H4 (cell line): ENCODE data around the gene COX7B2. TPM values are rescaled to one million over a fixed set of nuclear protein-coding genes. Genes with fewer than 3 reads are reported as not detected.

Source experiments
- DNase-seq: peaks from one replicate; pipeline ENCODE4 v3.0.0-alpha.2; 2015; ENCODE audit warnings: low spot score
- total RNA-seq: library from RNA; depleted of rRNA; stranded (reverse); fragments of >200 nt; shearing (Covaris generic); gene quantifications from 2 replicates; pipeline ENCODE4 v1.2.3, GENCODE V29; 2014; rRNA removed

Gene COX7B2, protein sequence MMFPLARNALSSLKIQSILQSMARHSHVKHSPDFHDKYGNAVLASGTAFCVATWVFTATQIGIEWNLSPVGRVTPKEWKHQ
- not detected in 2 replicates for total RNA-seq

DNA sequence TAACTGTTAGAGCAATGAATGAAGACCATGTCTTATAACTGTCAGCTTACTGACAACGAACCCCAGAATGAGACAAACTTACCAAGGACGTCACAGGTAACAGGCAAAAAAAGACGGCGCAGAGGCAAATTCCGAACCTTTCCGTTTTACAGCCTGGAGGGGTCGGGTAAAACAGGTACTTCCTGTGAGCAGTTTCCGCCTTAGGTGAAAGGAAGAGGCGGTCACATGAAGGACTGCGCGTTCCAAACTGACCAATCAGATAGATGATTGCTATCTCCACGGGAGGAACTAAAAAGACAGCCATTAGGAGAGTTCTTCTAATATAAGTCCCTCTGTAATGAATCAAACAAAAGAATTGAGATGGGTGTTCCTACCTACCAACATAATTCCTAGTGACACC, at the start of gene COX7B2:
Gene COX7B2 (minus strand): TSS at position 168 of the 400 bp plus-strand sequence. CDS start 174,053 bp downstream, outside the sequence.
- DNase-seq: no peak

DNA sequence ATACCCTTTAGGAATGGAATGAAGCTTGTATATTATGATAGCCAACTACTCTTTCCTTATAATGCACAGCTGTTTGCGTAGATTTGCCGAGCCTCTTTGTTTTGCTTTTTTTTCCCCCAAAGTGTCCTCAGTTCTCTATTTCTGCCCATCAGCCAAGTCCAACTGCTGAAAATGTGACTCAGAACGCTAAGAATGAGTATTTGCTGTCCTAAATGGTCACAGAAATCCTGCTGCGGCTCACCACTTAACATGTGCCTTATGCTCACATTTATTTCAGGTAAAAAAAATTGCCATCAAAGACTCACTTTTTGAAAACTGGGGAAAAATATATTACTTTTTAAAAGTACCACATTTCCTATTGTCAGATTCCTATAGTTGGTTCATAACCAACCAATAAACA, 47.4 kb upstream of the COX7B2 start:
- DNase-seq: no peak

DNA sequence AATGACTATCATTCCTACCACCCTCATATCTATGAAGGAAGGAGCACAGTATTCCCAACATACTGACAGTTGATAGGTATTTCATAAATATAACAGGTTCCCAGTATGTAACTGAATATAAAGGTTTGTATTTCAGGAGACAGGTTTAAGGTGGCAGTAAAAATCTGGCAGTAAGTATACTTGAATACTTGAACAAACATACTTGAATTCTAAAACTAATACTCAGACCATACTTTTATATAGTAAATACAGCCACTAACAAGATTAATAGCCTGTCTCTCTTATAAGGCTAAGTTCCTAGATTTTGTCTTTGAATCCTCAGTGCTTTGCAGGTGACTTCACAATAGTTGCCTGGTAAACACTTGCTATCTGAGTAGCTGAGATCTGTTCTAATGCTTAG, 46.6 kb upstream of the COX7B2 start:
- no peak for DNase-seq

DNA sequence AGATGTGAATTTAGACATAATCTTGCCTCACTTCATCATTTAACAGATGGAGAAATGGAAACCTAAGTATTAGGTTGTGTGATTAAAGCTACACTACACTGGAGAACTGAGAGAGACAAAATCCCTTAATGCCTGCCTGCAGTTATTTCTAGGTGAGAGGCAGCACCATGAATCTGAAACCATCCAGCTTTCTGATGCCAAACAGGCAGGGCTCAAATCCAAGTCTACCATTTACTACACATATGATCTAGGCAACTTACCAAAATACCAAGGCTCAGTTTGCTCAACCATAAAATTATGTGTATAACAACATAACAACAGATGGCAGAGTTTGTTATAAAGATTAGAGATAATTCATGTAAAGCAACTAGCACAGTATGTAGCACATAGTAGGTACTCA, 45.6 kb upstream of the COX7B2 start:
- DNase-seq: no peak

DNA sequence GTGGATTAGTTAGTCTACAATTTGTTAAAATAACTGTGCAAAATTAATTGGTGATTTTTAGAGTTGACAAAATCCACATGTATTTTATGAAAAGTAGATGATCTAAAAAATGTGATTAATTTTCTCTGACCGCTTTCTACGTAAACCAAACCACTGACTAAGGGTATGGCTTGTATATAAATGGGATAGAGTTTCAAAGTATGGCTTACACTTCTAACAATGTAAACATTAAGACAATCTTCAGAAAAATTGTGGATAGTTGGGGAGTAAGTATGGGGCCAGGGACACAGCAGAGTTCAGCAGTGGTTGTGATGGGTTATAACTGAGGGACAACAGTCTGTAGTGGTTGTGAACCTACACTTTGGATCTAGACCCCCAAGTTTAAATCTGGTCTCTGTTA, 44.5 kb upstream of the COX7B2 start:
- DNase-seq: no peak

DNA sequence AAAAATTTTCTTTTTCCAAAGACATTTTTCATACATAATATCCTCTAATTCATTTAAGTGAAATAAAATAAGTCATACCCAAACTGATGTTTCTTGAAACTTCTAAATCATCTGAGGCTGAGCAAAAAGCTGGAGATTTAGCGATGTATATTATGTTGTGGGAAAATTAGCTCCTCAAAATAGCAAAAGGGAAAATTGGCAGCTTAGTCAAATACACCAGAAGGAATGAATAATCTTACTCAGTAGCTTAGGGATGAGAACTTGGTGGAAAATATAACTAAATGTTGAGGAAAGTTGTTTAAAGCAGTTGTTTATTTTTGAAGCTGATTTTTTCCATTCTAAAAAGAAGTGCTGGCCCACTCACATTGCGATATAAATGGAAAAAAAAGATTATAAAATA, 43.4 kb upstream of the COX7B2 start:
- DNase-seq: no peak

DNA sequence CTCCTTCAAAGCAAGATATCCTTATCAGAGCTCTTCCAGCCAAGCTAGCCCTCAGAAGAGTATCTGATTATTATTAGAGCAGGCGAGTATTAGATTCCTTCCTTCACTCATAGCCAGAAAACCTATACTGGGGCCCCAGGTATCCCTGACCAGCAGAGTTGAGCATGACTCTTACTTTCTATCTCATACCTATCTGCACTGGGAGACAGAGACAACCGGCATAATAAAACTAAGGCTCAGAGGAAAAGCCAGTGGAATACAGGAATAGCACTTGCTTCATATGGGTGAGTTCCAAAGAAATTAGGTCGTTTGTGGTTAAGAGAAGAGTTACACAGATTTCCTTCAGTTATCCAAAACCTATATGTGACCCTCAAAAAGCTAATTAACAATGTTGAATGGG, 41.8 kb upstream of the COX7B2 start:
- DNase-seq: no peak

DNA sequence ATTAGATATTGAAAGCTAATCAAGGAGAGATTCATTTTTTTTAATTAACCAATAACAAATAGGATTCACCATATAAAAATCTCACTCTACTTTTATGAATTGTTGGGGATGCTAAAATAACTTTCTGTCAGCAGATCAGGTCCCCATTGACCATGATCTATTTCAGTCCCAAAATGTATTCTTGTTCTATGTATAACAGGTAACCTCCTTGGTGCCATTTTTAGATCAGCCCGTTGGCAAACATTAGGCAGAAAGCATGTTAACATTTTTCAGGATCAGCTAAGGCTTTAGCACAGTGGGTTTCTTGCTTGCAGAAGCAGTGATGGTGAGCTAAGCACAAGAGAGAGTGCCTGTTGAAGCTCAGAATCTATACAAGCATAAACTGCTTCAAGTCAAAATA, 40.8 kb upstream of the COX7B2 start:
- DNase-seq: no peak

DNA sequence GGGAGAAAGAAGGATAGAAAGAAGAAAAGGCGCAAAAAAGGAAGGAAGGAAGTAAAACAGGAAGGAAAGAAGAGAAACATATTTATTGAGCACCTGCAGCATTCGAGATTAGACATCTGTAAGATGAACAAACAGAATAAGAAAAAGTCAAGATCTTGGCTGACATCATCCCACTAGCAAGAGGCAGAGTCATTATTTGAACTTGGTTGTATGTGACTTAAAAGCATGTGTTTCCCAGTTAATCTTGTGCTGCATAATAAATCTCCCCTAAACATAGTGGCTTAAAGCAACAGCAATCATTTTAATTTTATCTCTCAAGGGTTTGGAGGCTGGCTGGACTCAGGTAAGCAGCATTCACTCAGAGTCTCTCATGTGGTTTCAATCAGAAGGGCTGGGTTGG, 38.5 kb upstream of the COX7B2 start:
- DNase-seq: no peak

DNA sequence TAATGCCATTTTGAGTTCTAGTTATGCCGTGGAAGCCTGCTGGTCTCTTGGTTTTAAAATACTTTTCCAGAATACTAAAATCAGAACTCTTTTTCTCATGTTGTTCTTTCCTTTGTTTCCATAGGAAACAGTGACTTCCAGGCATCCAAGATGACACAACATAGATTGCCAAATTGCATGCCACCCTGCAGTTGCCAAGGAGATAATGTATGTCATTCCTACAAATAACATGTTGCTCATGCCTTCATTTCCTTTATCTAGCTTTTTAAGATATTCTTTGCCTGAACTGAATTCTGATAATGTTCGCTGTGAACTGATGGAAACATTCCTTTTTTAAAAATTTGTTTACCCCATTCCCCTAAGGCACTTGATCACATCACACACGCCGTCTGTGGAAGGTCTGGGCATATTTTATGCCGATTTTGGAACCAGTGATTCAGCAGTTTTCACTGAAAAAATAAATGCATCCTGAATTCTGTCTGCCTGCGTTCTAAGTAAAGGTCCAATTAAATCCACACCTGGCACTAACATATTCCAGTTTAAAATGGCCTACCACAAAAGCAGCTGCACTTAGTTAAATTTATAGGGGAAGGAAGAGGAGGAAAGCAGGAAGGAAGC, 38.0 kb upstream of the COX7B2 start:
- peak; percentile 41 for DNase-seq

DNA sequence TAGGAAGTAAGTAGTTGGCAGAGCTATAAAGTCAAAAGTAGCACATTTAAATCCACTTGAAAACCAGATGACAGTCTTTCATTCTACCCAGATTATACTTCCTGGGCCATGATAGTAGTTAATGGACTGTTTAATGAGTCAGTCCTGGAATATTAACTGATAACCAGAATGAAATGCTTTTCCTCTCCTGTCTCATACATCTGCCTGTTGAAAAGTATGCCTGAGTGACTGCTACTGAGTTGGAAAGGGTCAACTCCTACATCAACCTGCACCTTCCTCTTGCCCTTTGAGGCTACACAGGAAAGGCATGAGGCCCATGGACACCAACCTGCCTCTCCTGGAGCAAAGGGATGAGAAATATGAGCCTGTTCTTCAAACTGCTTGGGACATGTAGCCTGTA, 36.0 kb upstream of the COX7B2 start:
- DNase-seq: no peak

DNA sequence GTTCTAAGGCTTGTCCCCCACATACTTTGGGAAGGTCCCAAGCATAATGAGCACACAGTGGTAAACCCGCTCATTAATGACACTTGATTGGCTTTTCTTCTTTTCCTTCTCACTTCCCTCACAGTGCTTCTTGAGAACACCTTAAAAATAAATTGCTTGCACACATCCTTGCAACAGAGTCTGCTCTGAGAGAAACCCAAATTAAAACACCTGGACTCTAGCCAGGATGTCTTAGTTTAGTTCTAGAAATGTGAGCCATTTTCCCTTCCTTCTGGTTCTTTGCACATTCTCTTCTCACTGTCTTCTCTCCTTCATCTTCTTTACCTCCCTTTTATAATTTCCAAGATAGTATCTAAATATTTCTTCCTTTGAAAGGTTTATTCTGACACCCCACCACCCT, 35.3 kb upstream of the COX7B2 start:
- DNase-seq: no peak

DNA sequence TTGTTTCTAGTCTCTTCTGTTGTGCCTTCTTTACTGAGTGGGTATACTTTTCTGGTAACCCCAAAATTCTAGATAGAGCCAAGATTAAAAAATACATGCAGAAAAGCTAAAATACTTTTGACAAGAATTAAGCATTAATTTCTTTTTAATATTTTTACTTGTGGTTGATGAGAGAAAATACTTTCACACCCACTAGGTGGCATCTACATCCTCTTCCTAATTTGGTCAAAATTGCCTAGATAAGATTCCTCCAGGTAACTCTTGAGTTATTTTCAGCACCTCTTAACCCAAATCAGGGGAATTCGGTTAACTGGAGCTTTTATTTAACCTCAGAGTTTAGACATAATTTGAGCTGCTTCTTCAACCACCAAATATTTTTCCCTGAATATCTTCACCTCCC, 28.4 kb upstream of the COX7B2 start:
- DNase-seq: no peak

DNA sequence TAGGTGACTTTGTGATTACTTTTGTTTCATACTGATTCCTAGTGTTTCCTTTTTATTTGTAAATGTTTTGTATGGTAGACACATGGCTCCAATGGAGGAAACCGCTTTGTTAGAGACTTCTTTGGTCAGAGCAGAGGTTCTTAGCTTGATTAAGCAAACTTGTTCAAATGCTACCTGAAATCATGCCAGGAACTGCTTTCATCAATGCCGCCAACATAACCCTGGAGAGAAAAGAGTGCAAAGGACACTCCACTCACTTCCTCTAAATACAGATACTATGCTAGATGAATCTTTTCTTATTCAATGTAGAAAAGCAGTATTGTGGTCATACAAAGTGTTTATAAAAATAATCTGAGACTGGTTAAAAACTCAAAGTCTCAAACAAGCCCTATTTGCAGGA, 25.7 kb upstream of the COX7B2 start:
- DNase-seq: no peak

DNA sequence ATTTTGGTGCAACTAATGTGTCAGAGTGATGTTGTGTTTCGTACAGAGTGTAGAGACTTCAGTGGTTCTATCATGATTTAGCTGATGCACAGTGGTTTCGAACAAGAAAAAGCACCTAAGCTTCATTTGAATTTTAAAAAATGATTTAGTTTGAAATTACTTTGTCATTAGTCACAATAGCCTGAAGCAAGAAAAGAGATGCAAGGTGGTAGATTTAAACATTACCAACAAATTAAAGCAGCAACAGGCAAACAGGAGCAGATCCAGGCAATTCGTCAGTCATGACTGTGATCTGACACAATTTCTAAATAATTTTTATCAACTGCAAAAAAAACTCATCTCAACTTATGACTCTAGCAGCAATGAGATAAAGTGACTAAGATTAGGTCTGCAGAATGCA, 24.6 kb upstream of the COX7B2 start:
- DNase-seq: no peak

DNA sequence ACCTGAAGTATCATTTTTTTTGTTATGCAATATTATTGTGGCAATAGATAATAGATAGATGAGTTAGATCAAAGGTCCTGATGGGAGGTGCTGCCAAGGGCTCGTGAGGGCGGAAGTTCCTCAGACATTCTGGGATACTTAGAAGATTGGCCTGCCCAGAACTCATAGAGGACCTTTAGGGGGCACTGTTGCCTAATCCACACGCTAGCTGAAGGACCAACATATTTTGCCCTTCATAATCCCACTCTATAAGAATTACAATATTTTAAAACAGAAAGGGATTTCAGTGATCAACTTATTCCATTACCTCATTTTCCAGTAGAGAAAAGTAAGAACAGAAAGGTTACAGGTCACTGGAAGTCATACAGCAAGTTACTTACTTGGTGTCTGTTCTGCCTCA, 22.9 kb upstream of the COX7B2 start:
- DNase-seq: peak; percentile 41

DNA sequence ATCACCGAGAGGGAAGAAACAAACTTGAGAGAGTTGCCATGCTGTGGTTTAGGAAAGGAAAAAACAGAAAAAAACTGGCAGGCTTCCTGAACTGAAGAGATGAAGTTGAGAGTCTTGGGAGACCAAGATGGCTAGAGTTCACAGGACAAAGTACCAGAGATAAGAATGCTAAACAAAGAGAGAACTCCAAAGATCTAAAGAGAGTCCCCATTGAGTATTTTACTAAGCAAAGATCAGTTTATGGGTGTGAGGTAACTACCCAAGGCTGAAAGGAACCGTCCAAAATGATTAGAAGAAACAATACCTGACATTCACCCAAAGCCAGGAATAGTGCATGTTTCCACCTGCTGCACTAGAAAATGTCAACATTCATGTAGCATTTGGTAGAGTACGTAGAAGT, 21.8 kb upstream of the COX7B2 start:
- DNase-seq: no peak

DNA sequence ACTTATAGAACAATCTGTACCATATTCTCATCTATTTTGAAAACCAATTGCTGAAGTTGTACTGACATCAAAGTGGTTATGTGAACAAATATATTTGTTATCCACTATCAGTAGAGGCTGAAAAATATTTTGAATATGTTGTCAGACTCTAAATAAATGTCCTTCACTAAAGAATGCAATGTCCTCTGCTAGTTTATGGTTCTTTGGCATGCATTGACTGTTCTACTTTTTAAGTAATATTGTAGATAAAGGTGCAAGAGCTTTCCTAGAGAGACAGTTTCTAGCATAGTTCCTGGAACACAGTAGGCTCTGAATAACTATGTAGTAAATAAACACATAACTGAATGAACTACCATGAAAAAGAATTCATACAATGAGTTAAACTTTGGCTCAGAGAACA, 18.2 kb upstream of the COX7B2 start:
- DNase-seq: no peak

DNA sequence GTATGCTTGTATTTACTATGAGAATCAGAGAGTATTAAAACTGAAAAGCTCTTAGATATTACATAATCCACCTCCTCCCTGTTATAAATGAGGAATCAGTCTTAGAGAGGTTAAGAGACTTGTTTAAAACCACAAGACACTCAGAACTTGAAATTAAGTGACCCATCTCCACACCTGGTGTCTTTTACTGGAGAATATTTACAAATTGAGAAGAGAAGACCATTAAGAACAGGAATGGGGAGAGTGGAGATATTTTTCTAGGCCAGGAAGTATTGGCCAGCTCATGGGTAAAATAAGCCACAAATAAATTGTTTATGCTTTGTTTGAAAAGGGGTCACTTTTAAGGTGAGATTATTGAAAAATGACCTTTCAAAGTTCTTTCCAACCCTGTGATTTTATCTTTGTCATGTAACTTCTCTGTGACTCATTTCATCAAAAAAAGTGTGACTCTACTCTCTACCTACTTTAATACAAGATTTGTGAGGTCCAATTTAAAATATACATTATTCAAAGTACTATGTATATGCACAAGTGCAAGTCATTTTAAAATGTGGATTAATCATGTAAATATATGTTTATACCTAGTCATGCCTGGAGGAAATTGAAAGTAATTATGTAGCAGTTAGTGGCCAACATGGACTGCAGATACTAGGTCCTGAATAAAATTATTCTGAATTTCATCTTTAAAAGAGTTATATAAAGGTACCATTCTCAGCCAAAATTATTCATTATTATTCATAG, 15.9 kb upstream of the COX7B2 start:
- DNase-seq: no peak

DNA sequence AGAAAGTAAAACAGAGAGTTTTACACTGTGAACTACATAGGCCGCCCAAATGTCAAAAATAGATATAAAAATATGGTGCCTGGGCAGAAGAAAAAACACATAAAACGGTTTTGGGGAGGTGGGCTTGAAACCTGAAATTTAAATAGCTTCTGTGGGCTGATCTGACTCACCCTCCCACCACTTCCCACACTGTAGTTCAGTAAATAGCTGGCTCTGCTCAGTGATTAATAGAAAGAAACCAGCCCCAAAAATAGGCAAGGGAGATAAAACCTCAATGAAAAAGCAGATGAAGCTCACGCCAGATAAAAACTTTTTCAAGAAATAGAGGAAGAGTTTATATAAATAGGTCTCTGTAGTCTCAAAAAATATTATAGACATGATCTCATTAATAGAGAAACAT, 13.2 kb upstream of the COX7B2 start:
- DNase-seq: no peak

DNA sequence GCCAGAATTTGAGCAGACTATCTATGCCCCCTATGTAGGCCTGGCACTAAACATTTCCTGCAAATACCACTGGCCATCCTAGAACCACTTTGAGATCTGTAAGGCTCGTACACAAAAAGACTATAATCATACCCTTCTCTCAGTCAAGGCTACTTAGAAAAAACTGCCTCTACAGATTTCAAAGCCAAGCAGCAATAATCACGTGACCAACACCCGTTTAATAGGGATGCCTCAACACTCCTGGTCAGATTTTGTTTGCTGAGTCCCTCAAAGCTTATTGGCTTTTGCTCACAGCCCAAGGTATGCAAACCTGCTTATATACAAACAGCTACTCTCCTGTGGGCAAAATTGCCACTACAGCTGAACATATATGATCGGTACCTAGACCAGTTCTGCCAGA, 897 bp downstream of the COX7B2 start:
- DNase-seq: no peak

DNA sequence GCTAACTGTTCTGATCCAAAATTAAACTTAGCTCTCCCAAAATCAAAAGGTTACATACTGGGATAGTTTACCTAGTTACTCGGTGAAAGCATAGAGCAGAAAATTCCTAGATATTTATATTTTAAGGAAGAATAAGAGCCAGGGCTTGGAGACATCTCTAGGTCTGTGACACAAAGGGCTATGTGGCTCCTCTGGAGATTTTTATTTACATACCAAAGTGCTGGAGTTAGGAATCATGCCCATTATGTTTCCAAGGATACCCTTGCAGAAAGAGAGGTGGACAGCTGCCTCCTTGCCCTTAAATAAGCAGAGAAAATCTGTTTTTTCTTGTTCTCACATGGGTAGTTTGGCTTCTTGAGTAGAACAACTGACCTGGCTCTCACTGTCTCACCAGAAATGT, 9.0 kb downstream of the COX7B2 start:
- no peak for DNase-seq

DNA sequence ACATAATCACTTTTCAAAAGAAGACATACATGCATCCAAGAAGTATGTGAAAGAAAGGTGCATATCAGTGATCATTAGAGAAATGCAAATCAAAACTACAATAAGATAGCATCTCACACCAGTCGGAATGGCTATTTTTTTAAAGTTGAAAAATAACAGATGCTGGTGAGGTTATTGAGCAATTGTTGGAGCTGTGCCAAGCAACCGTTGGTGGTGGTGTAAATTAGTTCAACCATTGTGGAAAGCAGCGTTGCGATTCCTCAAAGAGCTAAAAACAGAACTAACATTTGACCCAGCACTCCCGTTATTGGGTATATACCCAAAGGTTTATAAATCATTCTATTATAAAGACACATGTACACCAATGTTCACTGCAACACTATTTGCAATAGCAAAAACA, 14.2 kb downstream of the COX7B2 start:
- DNase-seq: no peak

DNA sequence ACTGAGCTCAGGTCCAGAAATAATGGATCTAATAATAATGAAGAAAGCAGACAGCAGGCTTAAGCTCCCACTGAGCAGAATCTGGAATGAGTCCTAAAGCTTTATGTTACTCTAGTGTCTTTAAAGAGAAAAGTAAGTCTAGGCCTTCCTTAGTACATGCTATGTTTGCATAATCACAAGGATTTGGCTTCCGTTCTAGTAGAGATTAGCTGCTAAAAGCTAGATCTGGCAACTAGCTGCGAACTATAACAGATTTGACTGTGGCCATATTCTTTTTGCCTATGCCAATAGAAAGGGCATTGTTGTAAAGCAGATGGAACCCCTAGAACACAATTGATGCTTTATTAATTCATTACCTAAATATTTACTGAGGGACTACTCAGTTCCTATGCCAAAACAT, 19.0 kb downstream of the COX7B2 start:
- DNase-seq: no peak
